ENCODE measurements around the gene CERKL.

DNA sequence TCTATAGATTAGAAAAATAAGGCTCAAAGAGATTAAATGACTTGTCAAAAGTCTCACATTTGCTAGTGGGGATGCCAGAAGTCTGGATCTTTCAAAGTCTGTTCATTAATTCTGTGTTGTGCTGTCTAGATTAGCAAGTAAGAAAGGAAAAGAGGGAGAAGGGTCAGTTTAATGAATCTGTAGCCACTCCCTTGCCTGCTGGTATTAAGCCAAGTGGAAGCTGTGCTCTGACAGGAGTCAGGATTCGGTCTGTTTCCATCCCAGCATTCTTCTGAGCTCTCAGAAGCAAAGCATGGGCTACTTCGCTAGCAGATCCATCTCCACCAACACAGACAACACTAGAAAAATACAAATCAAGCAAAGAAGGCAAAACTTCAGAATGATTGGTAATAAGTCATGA is 98.5 kb downstream of the CERKL start:
- TF ChIP-seq YY1 (IDR thresholded peaks at IDR 0.05; ENCODE audit: low read depth), result no peak
- TF ChIP-seq RAD21 (IDR thresholded peaks at IDR 0.05; ENCODE audit: low read depth), result no peak
- TF ChIP-seq EP300 (IDR thresholded peaks at IDR 0.05; ENCODE audit: borderline replicate concordance), result no peak
- TF ChIP-seq, protein P1, sequence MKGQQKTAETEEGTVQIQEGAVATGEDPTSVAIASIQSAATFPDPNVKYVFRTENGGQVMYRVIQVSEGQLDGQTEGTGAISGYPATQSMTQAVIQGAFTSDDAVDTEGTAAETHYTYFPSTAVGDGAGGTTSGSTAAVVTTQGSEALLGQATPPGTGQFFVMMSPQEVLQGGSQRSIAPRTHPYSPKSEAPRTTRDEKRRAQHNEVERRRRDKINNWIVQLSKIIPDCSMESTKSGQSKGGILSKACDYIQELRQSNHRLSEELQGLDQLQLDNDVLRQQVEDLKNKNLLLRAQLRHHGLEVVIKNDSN (IDR thresholded peaks at IDR 0.05), result no peak
- TF ChIP-seq, protein P2, sequence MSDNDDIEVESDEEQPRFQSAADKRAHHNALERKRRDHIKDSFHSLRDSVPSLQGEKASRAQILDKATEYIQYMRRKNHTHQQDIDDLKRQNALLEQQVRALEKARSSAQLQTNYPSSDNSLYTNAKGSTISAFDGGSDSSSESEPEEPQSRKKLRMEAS (IDR thresholded peaks at IDR 0.05), result no peak
- no peak for TF ChIP-seq FOXM1 (IDR thresholded peaks at IDR 0.05; ENCODE audit: borderline replicate concordance, low read depth)
- TF ChIP-seq TAF1 (IDR thresholded peaks at IDR 0.05; ENCODE audit: low read depth), result no peak
- TF ChIP-seq CREB1 (IDR thresholded peaks at IDR 0.05; ENCODE audit: low read depth), result no peak
- TF ChIP-seq, protein P3, sequence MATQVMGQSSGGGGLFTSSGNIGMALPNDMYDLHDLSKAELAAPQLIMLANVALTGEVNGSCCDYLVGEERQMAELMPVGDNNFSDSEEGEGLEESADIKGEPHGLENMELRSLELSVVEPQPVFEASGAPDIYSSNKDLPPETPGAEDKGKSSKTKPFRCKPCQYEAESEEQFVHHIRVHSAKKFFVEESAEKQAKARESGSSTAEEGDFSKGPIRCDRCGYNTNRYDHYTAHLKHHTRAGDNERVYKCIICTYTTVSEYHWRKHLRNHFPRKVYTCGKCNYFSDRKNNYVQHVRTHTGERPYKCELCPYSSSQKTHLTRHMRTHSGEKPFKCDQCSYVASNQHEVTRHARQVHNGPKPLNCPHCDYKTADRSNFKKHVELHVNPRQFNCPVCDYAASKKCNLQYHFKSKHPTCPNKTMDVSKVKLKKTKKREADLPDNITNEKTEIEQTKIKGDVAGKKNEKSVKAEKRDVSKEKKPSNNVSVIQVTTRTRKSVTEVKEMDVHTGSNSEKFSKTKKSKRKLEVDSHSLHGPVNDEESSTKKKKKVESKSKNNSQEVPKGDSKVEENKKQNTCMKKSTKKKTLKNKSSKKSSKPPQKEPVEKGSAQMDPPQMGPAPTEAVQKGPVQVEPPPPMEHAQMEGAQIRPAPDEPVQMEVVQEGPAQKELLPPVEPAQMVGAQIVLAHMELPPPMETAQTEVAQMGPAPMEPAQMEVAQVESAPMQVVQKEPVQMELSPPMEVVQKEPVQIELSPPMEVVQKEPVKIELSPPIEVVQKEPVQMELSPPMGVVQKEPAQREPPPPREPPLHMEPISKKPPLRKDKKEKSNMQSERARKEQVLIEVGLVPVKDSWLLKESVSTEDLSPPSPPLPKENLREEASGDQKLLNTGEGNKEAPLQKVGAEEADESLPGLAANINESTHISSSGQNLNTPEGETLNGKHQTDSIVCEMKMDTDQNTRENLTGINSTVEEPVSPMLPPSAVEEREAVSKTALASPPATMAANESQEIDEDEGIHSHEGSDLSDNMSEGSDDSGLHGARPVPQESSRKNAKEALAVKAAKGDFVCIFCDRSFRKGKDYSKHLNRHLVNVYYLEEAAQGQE (IDR thresholded peaks at IDR 0.05; ENCODE audit: low read depth), result no peak
- no peak for TF ChIP-seq NFIC (IDR thresholded peaks at IDR 0.05)
- no peak for TF ChIP-seq EGR1 (IDR thresholded peaks at IDR 0.05)
- no peak for TF ChIP-seq CEBPB (IDR thresholded peaks at IDR 0.05)
- no peak for TF ChIP-seq TCF12 (IDR thresholded peaks at IDR 0.05; ENCODE audit: low read depth)
